Fibroblast of mammary gland (primary cell): ENCODE measurements around the gene SLC9A8.

Experiments used
- DNase-seq: peaks from one replicate; pipeline ENCODE4 v3.0.0-alpha.2; 2010; ENCODE audit warnings: low read depth
- H3K4me3 ChIP-seq: 2 replicates; pipeline ENCODE4 v1.5.1; 2011; ENCODE audit warnings: low read depth, mild to moderate bottlenecking, low read length, moderate library complexity; ENCODE audit not compliant: control insufficient read depth
- TF ChIP-seq, protein P1 (sequence below): conservative IDR thresholded peaks from 2 replicates; pipeline ENCODE4 v1.5.1; 2011; ENCODE audit warnings: low read depth, low read length, inconsistent platforms; ENCODE audit not compliant: control insufficient read depth, insufficient read depth

Gene SLC9A8

DNA sequence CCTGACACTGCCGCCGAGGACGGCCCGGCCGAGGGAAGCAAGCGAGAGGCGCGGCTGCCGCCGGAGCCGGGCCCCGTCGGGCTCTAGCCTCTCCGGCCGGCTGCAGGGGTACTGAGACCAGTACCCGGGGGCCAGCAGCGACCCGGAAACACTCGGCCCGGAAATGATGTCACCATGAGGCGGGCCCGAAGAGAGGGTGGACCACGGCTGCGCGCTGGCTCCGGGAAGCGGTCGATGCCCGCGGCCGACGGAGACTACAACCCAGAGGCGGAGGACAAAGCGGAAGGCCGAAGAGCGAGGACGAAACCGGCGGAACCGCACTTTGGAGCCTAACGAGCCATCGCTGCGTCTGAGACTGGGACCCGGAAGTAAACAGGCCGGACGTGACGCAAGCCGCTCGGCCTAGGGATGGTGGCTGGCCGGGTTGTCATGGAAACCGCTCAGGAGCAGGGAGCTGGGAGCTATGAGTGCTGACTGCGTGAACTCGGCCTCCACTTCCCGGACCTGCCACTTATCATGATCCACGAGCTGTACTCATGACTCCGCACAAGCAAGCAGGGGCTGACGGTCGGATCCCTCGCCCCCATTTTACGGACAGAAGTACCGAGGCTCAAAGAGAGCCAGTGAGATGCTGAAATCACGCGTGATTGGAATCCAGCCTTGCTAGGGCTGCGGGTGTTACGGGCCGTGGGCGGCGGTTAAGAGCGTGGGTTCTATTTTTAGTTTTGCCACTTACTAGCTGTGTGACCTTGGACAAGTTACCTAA, 102.9 kb downstream of the SLC9A8 start, which contains the start of gene SPATA2:
Gene SPATA2 (minus strand): TSS at position 150 of the 766 bp plus-strand sequence. CDS start 7,039 bp downstream, outside the sequence.
- TF ChIP-seq, protein P1, sequence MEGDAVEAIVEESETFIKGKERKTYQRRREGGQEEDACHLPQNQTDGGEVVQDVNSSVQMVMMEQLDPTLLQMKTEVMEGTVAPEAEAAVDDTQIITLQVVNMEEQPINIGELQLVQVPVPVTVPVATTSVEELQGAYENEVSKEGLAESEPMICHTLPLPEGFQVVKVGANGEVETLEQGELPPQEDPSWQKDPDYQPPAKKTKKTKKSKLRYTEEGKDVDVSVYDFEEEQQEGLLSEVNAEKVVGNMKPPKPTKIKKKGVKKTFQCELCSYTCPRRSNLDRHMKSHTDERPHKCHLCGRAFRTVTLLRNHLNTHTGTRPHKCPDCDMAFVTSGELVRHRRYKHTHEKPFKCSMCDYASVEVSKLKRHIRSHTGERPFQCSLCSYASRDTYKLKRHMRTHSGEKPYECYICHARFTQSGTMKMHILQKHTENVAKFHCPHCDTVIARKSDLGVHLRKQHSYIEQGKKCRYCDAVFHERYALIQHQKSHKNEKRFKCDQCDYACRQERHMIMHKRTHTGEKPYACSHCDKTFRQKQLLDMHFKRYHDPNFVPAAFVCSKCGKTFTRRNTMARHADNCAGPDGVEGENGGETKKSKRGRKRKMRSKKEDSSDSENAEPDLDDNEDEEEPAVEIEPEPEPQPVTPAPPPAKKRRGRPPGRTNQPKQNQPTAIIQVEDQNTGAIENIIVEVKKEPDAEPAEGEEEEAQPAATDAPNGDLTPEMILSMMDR, result no peak

DNA sequence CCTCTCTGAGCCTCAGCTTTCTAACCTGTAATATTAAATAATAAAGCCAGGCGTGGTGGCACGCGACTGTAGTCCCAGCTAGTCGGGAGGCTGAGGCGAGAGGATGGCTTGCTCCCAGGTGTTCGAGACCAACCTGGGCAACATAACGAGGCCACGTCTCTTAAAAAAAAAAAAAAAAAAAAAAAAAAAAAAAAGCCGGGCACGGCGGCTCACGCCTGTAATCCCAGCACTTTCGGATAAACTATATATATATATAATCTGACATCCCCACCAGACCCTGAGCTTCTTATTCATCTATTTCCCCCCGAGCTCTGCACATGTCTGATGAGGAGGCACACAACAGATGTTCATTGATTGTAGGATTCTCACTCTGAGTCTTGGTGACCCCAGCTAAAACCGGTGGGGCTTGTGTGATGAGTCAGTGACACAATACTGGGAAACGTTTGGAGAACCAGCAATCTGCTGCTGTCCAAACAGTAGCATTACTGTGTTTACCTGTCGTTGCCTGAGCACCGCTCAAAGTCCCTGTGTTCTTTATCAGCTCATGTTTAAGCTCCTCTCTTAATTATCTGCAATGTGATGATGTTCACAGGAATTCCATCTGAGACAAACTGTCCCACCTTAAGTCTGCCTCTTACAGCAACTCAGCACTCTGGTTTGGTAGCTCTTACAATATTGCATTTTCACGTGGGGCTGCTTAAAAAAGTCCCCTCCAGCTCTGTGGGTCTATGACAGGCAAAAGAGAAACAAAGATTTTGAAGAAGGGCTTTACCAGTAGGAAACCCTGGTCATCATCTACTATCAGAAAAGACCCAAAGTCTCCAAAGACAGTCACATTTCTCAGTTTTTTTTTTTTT, 103.7 kb downstream of the SLC9A8 start:
- peak overlapping the region; percentile 95 for H3K4me3 ChIP-seq
- peak; percentile 52 for DNase-seq
- TF ChIP-seq, protein P1, result no peak

More for the DNA sequence above, 102.9 kb downstream of the SLC9A8 start, which contains the start of gene SPATA2:
- H3K4me3 ChIP-seq, result peak within 1 kb of the TSS; percentile 95
- DNase-seq, result peak; percentile 95

DNA sequence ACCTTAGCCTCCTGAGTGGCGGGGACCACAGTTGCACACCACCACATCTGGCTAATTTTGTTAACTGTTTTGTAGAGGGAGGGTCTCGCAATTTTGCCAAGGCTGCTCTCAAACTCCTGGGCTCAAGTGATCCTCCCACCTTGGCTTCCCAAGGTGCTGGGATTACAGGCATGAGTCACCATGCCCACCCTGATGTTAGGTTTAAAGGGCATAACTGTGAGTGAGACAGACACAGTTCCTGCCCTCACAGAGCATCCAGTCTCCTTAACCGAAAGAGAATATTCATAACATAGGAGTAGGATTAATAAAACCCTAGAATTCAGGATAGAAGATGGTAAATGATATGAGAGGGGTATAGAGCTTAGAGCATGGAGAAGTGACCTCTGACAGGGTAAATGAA, 105.8 kb downstream of the SLC9A8 start:
- no peak for DNase-seq
- H3K4me3 ChIP-seq, result no peak overlapping the region
- TF ChIP-seq, protein P1, result no peak

DNA sequence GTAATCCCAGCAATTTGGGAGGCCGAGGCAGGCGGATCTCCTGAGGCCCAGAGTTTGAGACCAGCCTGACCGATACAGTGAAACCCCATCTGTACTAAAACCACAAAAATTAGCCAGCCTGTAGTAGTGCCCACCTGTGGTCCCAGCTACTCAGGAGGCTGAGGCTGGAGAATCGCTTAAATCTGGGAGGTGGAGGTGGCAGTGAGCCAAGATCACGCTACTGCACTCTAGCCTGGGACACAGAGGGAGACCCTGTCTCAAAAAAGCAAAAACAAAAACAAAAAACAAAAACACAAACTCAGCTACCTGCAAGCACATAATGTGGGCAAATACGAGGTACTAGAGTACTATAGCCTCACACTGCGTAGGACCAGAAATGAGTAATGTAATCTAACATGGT, 106.4 kb downstream of the SLC9A8 start:
- H3K4me3 ChIP-seq, result no peak overlapping the region
- TF ChIP-seq, protein P1, result no peak
- DNase-seq, result no peak

DNA sequence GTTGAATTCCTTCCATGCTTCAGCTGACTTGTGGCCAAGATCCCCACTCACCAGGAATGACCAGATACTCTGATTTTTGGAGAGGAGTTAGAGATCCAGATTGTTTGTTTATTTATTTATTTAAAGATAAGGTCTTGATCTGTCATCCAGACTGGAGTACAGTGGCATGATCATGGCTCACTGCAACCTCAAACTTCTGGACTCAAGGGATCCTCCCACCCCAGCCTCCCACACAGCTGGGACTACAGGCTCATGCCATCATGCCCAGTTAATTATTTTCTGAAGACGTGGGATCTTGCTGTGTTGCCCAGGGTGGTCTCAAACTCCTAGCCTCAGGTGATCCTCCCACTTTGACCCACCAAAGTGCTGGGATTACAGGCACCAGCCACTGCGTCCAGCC, 106.8 kb downstream of the SLC9A8 start:
- H3K4me3 ChIP-seq, result no peak overlapping the region
- TF ChIP-seq, protein P1, result no peak
- no peak for DNase-seq

DNA sequence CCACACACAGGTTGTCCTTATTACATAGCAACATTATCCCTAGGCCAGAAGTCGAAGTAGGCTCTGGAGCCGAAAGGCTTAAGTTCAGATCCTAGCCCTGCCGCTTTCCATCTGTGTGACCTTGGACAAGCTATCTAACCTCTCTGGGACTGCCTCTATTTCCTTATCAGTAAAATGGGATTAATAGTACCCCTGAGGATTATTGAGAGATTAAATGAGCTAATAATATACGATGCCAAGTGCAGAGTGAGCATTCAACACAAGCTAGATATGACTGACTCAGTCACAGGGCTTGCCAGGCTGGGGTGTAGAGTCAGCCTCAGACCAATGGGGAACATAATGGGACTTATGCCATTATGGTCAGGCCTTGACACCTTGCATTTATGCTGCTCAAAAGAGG, 111.6 kb downstream of the SLC9A8 start:
- TF ChIP-seq, protein P1, result no peak
- H3K4me3 ChIP-seq, result no peak overlapping the region
- DNase-seq, result no peak
